ENCODE measurements around the gene NAA10.
A peak's percentile ranks its signal among the peaks of the same experiment; 100 is the strongest.

NAA10 gene

GRCh38 chrX:153966841-153967535 is 32.2 kb upstream of the NAA10 start:
- DNase-seq = no peak

DNA sequence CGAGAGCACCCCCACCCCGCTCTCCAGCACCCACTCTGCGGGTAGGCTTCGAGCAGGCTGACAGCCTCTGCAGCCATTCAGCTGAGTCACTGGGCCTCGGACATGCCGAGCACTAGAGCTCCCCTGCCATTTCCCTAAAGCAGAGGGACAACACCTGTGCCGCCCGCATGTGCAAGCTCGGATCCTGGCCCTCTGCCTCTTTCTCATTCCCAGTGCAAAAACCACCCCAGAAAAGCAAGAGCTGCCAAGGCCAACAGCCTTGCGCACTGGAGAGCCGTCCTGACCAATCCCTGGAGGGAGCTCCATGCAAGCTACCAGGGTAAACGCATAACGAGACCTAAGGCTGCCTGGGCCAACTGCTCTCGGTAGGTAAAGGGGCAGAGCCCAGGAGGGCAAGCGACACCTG is 31.4 kb upstream of the NAA10 start:
- no peak for DNase-seq

GRCh38 chrX:153965406-153965805 is 30.6 kb upstream of the NAA10 start:
- no peak for DNase-seq

- DNase-seq = no peak
These were observed 29.3 kb upstream of the NAA10 start for GRCh38 chrX:153964105-153964504.

- no peak for DNase-seq
These were observed 28.7 kb upstream of the NAA10 start for GRCh38 chrX:153963546-153963945.

GRCh38 chrX:153961292-153961691 is 26.5 kb upstream of the NAA10 start:
- DNase-seq = no peak

DNA sequence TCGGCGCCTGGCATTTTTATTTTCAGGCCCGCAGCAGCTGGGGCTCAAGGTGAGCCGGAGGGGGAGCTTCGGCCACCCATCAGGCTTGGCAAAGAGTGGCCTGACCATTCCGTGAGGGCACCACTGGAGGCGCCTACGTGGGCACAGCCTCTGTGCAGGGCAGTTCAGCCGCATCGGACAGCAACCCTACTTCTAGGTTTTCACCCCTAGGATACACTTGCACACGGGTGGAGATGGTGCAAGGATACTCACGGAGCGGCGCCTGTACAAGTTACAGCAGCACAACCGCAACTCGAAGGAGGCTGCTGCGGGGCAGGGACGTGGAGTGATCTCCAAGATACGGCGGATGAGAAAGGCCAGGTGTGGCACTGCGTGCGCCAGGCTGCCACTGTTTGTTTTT is 25.9 kb upstream of the NAA10 start:
- no peak for DNase-seq

- DNase-seq = no peak
These were observed 25.2 kb upstream of the NAA10 start for GRCh38 chrX:153960077-153960476.

DNA sequence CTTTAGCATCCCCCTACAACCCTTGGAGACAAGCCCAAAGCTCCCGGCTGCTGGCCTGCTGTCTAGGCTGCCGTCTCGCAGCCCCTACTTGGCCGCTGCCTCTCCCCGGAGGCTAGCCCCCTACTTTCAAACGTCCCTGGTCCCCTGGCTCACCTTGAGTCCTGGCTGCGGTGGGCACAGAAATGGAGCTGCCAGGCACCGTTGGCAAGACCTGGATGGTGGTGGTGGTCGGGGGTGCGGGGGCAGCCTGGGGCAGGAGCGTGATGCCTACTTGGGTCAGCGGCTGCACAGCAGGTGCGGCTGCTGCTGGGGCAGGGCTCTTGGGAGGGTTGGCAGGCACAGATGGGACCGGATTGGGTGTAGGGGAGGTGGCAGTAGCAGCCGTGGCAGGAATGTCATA is 24.8 kb upstream of the NAA10 start:
- DNase-seq = no peak

DNA sequence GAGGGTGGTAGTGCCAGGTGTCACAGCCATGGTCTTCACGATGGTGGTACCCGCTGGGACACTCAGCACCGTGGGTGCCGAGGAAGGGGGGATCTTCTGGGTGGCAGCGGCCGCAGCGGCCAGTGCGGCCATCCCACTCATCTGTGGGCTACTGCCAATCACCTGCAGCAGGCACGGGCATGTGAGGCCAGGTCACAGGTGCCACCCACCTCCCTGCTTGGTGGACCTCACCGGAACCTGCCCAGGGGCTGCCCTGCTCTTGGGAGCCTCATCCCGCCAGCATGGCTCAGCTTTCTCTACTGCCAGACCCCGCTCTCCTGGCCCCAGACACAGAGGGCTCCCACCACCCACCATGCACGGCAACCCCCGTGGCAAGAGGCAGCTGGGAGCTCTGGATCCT is 23.8 kb upstream of the NAA10 start:
- no peak for DNase-seq

- no peak for DNase-seq
These were observed 22.4 kb upstream of the NAA10 start for GRCh38 chrX:153957224-153957623.

DNA sequence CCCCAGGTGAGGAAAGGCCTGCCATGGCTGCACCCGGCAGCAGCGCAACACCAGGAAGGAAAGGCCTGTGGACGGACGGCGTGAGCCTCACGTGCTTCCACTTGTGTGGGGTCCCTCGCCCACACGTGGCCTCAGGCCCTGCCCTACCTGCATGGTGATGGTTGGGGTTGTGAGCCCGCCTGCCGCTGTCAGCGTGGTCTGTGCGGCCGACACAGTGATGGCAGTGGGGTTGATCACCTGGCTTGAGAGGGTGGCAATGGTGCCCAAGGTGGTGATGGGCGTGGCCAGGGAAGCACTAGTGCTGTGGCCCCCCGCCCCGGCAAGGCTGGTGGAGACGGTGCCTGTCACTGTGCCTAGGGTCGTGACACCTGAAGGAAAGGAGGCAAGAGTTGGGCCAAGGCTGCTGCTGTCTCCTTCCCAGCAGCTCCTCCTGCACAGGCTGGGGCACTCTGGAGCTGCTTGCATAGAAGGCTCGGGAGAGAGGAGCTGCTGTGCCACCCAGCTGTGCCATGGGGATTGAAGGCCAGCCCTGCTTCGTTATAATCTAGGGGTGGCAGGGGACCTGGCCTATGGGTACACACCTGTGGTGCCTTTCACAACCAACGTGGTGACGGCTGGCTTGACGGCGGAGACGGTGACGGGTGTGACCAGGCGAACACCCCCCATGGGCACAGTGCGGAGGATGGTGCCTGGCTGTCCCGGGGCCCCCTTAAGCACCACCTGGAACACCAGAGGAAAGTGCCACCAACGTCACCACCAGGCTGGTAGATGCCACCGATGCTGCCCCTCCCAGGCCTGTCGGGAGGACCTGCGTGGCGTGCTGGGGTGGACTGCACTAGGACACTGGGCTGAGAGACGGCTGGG is 21.4 kb upstream of the NAA10 start:
- no peak for DNase-seq

- no peak for DNase-seq
These were observed 20.4 kb upstream of the NAA10 start for GRCh38 chrX:153955228-153955732.

DNA sequence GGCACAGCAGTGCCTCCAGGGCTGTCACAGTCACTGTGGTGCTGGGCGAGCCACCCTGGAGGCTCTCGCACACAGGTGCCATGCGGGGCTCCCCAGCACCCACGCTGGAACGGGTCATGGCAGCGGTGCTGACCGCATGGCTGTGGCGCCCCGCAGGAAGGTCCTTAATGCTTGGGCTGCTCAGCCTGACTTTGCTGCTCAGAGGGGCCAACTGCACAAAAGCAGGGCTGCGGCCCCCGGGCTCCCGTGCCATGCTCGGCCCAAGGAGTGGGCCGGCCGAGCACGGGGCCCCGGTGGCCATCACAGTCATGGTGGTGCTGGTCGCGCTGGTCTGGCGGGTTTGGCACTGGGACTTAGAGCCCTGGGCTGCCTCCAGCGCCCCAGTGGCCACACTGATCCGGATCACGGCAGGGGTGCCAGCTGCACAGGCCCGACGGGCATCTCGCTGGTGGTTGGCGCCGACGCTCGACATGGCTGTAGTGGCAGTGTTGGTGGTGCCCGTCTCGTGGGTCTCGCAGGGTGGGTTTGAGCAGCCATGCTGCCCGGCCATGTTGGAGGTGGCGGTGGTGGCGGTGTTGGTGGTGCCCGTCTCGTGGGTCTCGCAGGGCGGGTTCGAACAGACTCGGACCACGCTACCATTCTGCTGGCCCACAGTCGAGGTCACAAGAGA is 19.9 kb upstream of the NAA10 start:
- no peak for DNase-seq

GRCh38 chrX:153953892-153954557 is 19.2 kb upstream of the NAA10 start:
- DNase-seq = no peak

GRCh38 chrX:153953342-153953830 is 18.5 kb upstream of the NAA10 start:
- peak; percentile 60 for DNase-seq

GRCh38 chrX:153952373-153953026 is 17.7 kb upstream of the NAA10 start:
- DNase-seq = no peak

- DNase-seq = no peak
These were observed 17.0 kb upstream of the NAA10 start for GRCh38 chrX:153951683-153952372.

DNA sequence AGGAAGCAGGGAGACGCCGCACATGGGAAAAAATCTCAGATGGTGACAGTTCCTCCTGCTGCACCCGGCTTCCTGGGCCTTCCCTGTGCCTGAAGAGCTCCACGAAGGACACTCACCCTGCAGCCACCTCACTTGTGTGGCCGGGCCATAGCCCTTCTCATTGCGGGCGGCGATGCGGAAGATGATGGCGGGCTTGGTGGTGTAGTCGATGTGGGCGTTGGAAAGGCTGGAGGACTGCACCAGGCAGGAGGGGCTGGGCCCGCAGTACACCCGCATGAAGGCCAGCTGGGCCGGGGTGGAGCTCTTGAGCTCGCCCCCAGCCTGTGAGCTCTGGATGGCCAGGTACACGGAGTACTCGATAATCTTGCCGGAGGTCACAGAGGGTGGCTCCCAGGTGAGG is 15.3 kb upstream of the NAA10 start:
- DNase-seq = no peak

DNA sequence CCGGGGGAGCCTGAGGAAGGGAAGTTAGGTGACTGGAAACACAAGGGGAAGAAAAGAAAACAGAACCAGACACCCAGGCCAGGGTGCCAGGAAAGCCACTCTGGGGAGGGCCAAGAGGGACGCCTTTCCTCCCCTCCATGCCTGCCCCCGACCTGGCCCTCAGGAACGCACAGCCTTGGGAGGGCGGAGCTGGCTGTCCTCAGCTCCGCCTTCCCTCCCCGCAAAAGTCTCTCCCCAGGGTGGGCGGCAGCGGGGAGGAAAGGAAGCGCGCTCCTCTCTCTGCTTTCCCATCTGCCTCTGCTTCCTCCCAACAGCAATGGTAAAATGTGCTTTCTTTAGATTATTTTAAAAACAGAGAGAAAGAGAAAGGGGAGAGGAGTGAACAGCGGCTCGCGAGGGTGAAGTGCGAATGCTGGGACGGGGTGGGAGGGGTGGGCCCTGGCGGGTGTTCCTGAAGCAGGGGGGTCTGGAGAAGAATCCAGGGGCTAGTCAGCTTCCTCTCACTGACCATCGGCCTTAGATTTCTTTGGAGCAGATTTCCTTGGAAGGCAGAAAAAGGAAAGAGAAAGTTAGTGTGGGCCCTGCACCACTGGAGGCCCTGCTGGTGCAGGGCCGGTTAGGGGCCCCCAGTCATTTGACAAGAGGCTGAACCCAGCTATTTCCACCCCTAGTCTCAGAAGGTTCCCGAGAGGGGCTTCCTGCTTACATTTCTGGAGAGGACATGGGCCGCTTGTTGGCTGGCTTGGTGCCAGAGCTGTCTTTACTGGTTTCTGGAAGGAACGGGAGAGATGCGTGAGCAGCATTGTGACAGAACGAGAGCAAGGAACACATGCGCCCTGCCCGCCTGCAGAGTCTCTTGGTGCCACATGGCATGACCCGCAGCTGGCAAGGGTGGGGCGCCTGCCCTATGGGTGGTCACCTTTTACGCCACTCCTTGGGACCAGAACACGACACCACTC is 14.3 kb upstream of the NAA10 start:
- DNase-seq = no peak
